ENCODE results near the gene MAGI1.

Gene MAGI1

GRCh38 chr3:65783117-65783516 lies 255.6 kb downstream of the MAGI1 start:
- DNase-seq: no peak

GRCh38 chr3:65781594-65781993 lies 257.1 kb downstream of the MAGI1 start:
- DNase-seq: no peak

GRCh38 chr3:65779390-65779789 lies 259.3 kb downstream of the MAGI1 start:
- no peak for DNase-seq

- no peak for DNase-seq
Measured at GRCh38 chr3:65778968-65779367, 259.8 kb downstream of the MAGI1 start.

- DNase-seq: no peak
Measured at GRCh38 chr3:65777050-65777449, 261.7 kb downstream of the MAGI1 start.

- DNase-seq: no peak
Measured at GRCh38 chr3:65776494-65776893, 262.2 kb downstream of the MAGI1 start.

GRCh38 chr3:65776081-65776480 lies 262.6 kb downstream of the MAGI1 start:
- DNase-seq: no peak

- no peak for DNase-seq
Measured at GRCh38 chr3:65772758-65773157, 266.0 kb downstream of the MAGI1 start.

GRCh38 chr3:65767551-65767950 lies 271.2 kb downstream of the MAGI1 start:
- no peak for DNase-seq

- no peak for DNase-seq
Measured at GRCh38 chr3:65762235-65762580, 276.5 kb downstream of the MAGI1 start.

- no peak for DNase-seq
Measured at GRCh38 chr3:65761446-65762234, 277.1 kb downstream of the MAGI1 start.

- no peak for DNase-seq
Measured at GRCh38 chr3:65758876-65759598, 279.7 kb downstream of the MAGI1 start.

- DNase-seq: no peak
Measured at GRCh38 chr3:65758438-65758837, 280.3 kb downstream of the MAGI1 start.

- DNase-seq: no peak
Measured at GRCh38 chr3:65752636-65753035, 286.1 kb downstream of the MAGI1 start.

- DNase-seq: no peak
Measured at GRCh38 chr3:65751123-65751700, 287.5 kb downstream of the MAGI1 start.

- DNase-seq: no peak
Measured at GRCh38 chr3:65749066-65749465, 289.7 kb downstream of the MAGI1 start.

- DNase-seq: no peak
Measured at GRCh38 chr3:65748326-65748725, 290.4 kb downstream of the MAGI1 start.

- no peak for DNase-seq
Measured at GRCh38 chr3:65746848-65747247, 291.9 kb downstream of the MAGI1 start.

GRCh38 chr3:65745306-65745705 lies 293.4 kb downstream of the MAGI1 start:
- no peak for DNase-seq

- DNase-seq: no peak
Measured at GRCh38 chr3:65742914-65743313, 295.8 kb downstream of the MAGI1 start.

GRCh38 chr3:65741540-65741939 lies 297.2 kb downstream of the MAGI1 start:
- no peak for DNase-seq

GRCh38 chr3:65739901-65740541 lies 298.7 kb downstream of the MAGI1 start:
- no peak for DNase-seq

GRCh38 chr3:65734792-65735191 lies 303.9 kb downstream of the MAGI1 start:
- DNase-seq: no peak

- no peak for DNase-seq
Measured at GRCh38 chr3:65734382-65734781, 304.3 kb downstream of the MAGI1 start.

Measured in DMS153 (cell line).